ENCODE measurements around the gene KLC1.

The KLC1 gene

DNA sequence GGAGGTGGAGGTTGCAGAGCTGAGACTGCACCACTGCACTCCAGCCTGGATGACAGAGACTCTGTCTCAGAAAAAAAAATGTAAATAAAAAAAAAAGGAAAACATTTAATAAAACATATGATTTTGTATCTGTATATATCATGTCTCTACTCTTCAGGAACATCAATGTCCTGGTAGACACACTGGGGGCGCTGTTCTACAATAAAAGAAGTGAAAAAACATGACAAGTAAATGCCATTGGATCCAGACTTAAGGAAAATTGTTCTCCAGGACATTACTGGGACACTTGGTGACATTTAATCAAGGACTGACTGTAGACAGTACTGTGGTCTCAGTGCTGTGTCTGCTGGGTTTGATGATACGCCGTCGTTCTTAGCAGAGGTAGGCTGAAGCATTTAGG, 15.5 kb upstream of the KLC1 start:
- H3K4me3 ChIP-seq (ENCODE audit: low read depth, low read length) = no peak overlapping the region
- TF ChIP-seq, protein P1, sequence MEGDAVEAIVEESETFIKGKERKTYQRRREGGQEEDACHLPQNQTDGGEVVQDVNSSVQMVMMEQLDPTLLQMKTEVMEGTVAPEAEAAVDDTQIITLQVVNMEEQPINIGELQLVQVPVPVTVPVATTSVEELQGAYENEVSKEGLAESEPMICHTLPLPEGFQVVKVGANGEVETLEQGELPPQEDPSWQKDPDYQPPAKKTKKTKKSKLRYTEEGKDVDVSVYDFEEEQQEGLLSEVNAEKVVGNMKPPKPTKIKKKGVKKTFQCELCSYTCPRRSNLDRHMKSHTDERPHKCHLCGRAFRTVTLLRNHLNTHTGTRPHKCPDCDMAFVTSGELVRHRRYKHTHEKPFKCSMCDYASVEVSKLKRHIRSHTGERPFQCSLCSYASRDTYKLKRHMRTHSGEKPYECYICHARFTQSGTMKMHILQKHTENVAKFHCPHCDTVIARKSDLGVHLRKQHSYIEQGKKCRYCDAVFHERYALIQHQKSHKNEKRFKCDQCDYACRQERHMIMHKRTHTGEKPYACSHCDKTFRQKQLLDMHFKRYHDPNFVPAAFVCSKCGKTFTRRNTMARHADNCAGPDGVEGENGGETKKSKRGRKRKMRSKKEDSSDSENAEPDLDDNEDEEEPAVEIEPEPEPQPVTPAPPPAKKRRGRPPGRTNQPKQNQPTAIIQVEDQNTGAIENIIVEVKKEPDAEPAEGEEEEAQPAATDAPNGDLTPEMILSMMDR (IDR thresholded peaks at IDR 0.05; ENCODE audit: insufficient read depth, low read depth, low read length, missing control alignments) = no peak
- no peak for DNase-seq (ENCODE audit: low read depth)

DNA sequence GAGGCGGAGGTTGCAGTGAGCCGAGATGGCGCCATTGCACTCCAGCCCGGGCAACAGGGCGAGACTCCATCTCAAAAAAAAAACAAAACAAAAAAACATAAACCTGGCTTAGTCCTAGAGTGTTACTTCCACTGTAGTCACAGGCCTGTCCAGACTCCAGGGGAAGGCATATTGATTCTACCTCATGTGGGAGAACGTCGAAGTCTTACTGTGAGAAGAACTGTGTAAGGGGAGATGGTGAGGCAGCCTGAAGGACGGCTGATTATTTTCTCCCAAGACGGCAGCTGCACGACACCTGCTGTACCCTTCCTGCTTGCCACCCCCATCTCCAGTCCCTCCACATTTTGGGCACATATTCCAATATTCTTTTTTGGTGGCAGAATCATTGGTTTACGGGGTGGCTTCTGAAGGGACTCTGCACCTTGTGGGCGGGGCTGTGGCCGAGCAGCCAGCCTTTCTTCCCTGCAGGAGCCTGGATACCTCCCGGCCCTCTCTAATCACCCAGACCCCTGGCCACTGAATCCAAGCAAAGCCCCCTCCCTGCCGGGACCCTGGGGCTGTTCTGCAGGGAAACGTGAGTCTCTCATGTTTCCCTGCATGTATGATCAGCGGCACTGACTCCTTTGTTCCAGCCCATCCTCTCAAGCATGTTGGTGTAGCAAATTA, 12.2 kb upstream of the KLC1 start:
- TF ChIP-seq, protein P1 (IDR thresholded peaks at IDR 0.05; ENCODE audit: insufficient read depth, low read depth, low read length, missing control alignments) = no peak
- DNase-seq (ENCODE audit: low read depth) = no peak
- no peak overlapping the region for H3K4me3 ChIP-seq (ENCODE audit: low read depth, low read length)

DNA sequence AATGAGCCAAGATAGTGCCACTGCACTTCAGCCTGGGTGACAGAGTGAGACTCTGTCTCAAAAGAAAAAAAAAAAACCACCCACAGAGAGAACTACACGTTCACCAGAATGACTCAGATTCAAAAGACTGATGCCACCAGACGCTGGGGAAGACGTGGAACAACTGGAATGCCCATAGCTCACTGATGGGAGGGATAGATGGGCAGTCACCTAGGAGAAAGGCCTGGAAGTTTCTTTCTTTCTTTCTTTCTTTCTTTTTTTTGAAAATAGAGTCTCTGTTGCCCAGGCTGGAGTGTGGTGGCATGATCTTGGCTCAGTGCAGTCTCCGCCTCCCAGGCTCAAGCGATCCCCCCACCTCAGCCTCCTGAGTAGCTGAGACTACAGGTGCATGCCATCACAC, 10.0 kb upstream of the KLC1 start:
- DNase-seq (ENCODE audit: low read depth) = no peak
- TF ChIP-seq, protein P1 (IDR thresholded peaks at IDR 0.05; ENCODE audit: insufficient read depth, low read depth, low read length, missing control alignments) = no peak
- no peak overlapping the region for H3K4me3 ChIP-seq (ENCODE audit: low read depth, low read length)

DNA sequence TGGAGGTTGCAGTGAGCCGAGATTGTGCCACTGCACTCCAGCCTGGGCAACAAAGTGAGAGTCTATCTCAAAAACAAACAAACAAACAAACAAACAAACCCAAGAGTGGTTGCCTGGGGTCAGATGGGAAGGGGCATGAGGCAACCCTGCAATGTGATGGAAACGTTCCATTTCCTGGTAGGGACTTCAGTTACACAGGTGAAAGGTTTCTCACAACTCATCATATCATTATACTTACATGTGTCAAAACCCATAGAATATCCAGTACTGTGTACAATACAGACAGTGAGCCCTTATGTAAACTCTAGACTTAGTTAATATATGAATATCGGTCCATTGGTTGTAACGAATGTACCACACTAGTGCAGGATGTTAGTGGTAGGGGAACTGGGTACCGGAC, 7.2 kb upstream of the KLC1 start:
- no peak overlapping the region for H3K4me3 ChIP-seq (ENCODE audit: low read depth, low read length)
- TF ChIP-seq, protein P1 (IDR thresholded peaks at IDR 0.05; ENCODE audit: insufficient read depth, low read depth, low read length, missing control alignments) = no peak
- peak; percentile 40 for DNase-seq (ENCODE audit: low read depth)

DNA sequence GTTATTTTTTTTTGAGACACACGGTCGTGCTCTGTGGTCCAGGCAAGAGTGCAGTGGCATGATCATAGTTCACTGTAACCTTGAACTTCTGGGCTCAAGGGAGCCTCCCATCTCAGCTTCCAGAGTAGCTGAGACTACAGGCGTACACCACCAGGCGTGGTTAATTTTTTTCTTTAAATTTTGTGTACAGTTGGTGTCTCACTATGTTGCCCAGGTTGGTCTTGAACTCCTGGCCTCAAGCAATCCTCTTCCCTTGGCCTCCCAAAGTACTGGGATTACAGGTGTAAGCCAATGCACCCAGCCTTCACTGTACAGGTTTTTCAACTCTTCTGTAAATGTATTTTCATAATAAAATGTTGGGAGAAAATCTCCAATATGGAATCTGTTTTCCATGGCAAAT, 5.7 kb upstream of the KLC1 start:
- no peak overlapping the region for H3K4me3 ChIP-seq (ENCODE audit: low read depth, low read length)
- TF ChIP-seq, protein P1 (IDR thresholded peaks at IDR 0.05; ENCODE audit: insufficient read depth, low read depth, low read length, missing control alignments) = no peak
- no peak for DNase-seq (ENCODE audit: low read depth)

DNA sequence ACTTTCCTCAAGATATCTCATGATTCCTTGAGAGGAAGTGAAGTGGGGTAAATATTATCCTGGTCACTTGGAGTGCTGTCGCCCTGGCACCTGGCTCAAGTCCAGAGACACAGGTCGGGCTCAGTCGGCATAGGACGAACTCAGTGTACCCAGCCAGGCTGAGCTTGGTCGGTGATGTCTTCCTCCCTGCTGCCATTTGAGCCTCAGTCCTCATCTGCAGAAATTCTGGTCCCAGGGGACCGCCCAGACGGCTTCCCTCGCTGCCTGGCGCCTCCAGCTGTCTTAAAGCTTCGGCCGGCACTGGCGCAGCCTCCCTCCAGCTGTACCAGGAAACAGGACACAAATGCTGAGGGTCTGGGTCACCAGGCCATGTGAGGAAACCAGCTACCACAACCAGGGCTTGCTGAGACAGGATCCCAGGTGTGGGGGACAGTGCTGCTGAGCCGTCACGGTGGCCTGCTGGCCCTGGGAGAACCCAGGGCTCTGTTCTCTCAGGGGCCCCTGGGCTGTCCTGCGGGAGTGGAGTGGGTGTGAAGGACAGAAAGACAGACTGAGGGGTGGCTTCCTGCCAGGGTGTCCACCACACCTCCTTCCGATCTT, 5.0 kb upstream of the KLC1 start:
- H3K4me3 ChIP-seq (ENCODE audit: low read depth, low read length) = no peak overlapping the region
- TF ChIP-seq, protein P1 (IDR thresholded peaks at IDR 0.05; ENCODE audit: insufficient read depth, low read depth, low read length, missing control alignments) = no peak
- DNase-seq (ENCODE audit: low read depth) = peak; percentile 64

DNA sequence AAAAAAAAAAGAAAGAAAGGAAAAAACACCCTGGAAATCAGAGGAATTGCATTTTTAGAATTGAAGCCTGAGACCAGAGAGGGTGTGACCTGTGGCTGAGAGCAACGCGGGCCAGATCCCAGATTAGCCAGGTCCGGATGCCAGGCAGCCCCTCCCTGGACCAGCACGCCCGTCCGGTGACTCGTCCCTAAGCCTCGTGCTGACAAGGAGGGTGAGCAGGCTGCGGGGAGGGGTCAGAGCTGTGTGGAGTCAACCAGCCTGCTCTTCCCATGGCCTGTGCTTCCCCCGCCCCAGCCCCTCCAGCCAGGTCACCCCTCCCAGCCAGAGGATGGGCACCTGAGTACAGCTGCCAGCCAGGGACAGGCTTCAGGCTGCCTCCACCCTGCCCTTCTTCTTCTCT, 4.2 kb upstream of the KLC1 start:
- peak; percentile 27 for DNase-seq (ENCODE audit: low read depth)
- H3K4me3 ChIP-seq (ENCODE audit: low read depth, low read length) = 0 out of 2 replicates have a peak overlapping the region, but pooled peaks have one; percentile 3
- TF ChIP-seq, protein P1 (IDR thresholded peaks at IDR 0.05; ENCODE audit: insufficient read depth, low read depth, low read length, missing control alignments) = no peak
